A673 (cell line): Measurements from ENCODE around the gene DYNLT3. TPM values are rescaled to one million over a fixed set of nuclear protein-coding genes. Genes with fewer than 3 reads are reported as not detected.
A peak's percentile ranks its signal among the peaks of the same experiment; 100 is the strongest.

Source experiments
- BruUV-seq: library from RNA; stranded (reverse); fragments of 400-500 nt; replicated peaks from 2 replicates; lab custom pipeline; 2021; lab: Mats Ljungman, UMichigan
- CTCF ChIA-PET: fragments of 300-600 bp; sonication (Branson Sonifier 250); formaldehyde crosslinking; loops from one replicate; lab custom pipeline; 2022; ENCODE audit warnings: antibody characterized with exemption; lab: Charles Lee
- POLR2A ChIA-PET: fragments of 300-600 bp; sonication (Branson Sonifier 250); formaldehyde crosslinking; loops from one replicate; lab custom pipeline; 2022; ENCODE audit warnings: antibody characterized with exemption; ENCODE audit not compliant: low non-redundant PET; lab: Charles Lee
- DNase-seq: peaks from one replicate; pipeline ENCODE4 v3.0.0-alpha.2; 2015; ENCODE audit warnings: low spot score
- H3K27ac ChIP-seq: fragments of 200-600 bp; sonication (generic); 2 replicates; pipeline ENCODE4 v1.5.1; 2016; ENCODE audit warnings: mixed run types, low read depth, mild to moderate bottlenecking, mixed read lengths, antibody characterized with exemption, low read length; ENCODE audit not compliant: poor library complexity, severe bottlenecking
- H3K27me3 ChIP-seq: fragments of 200-600 bp; sonication (generic); replicated peaks from 2 replicates; pipeline ENCODE4 v1.6.1; 2017; ENCODE audit warnings: mixed run types, low read depth, mild to moderate bottlenecking, mixed read lengths, antibody characterized with exemption, low read length; ENCODE audit not compliant: insufficient read depth, poor library complexity
- H3K36me3 ChIP-seq: fragments of 200-600 bp; sonication (generic); 2 replicates; pipeline ENCODE4 v1.6.1; 2016; ENCODE audit warnings: mixed run types, mild to moderate bottlenecking, mixed read lengths, antibody characterized with exemption, low read length; ENCODE audit not compliant: insufficient read depth, poor library complexity, severe bottlenecking
- H3K4me1 ChIP-seq: fragments of 200-600 bp; sonication (generic); 2 replicates; pipeline ENCODE4 v1.6.1; 2017; ENCODE audit warnings: mixed run types, mild to moderate bottlenecking, mixed read lengths, antibody characterized with exemption, low read length; ENCODE audit not compliant: insufficient read depth, poor library complexity, severe bottlenecking
- H3K4me3 ChIP-seq: fragments of 200-600 bp; sonication (generic); 2 replicates; pipeline ENCODE4 v1.5.1; 2016; ENCODE audit warnings: low read depth, mixed run types, mild to moderate bottlenecking, mixed read lengths, low read length; ENCODE audit not compliant: poor library complexity, severe bottlenecking
- H3K9me3 ChIP-seq: fragments of 200-600 bp; sonication (generic); 2 replicates; pipeline ENCODE4 v1.6.1; 2016; ENCODE audit warnings: mixed run types, low read depth, mild to moderate bottlenecking, mixed read lengths, antibody characterized with exemption, low read length; ENCODE audit not compliant: poor library complexity, severe bottlenecking
- EZH2 ChIP-seq: fragments of 200-600 bp; sonication (generic); IDR thresholded peaks from 2 replicates; pipeline ENCODE4 v1.6.1; 2017; ENCODE audit warnings: borderline replicate concordance, low read depth, mild to moderate bottlenecking, mixed read lengths, antibody characterized with exemption, low read length; ENCODE audit not compliant: poor library complexity, severe bottlenecking
- intact Hi-C: fragments of 100-400 bp; cut with micrococcal nuclease; formaldehyde crosslinking; loops from one replicate; pipeline ENCODE4 v1.10.0; 2022; ENCODE audit not compliant: unreplicated experiment
- total RNA-seq: library from RNA; stranded (reverse); gene quantifications from 2 replicates; pipeline ENCODE4 v1.2.3, GENCODE V29; 2021
- TF ChIP-seq, protein P1 (sequence below): fragments of 300-800, 200-600 bp; sonication (generic); conservative IDR thresholded peaks from 2 replicates; pipeline ENCODE4 v1.5.1; 2017; ENCODE audit warnings: low read depth, mild to moderate bottlenecking, antibody characterized with exemption, low read length, moderate library complexity, mixed read lengths

The DYNLT3 gene
- total RNA-seq, 1 experiment from 2014 or later = 38.3 TPM

DNA sequence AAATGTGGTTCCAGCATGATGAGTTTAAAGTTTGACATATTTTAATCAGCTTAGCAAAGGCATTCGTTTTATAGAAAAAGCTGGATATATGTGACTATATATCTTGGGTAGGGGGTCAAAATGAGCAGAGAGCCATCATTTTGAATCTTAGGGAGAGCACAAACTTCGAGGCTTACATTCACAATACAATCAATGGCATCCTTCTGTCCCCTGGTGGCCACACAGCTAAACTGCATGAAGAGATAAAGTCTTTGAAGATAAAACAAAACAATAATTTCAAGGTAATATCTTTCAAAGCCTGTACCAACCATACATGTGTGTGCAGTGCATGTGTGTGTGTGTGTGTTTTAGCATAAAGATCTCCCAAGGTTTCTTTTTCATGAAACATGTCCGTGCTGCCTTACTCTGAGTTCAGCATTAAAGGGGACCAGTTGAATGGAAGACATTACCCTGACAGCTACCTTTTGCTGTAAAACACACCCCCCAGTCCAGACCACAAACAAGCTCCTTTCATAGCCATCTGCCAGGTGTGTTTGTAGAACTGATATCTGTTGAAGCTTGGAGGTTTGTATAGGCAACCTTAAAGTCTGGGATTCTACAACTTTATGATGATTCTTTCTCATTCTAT is 22.0 kb downstream of the DYNLT3 start:
- intact Hi-C loops = loop anchor here (1.0 kb wide), 1 partner anchor 80 kb away; no protein-coding TSS in a partner anchor
- ChIA-PET POLR2A (no interaction called here), CTCF (interaction anchor here (0.7 to 1.3 kb wide), 2 partner anchors 80 to 82 kb away, joined by 3 to 6 read pairs; no protein-coding TSS in a partner anchor)
- Histone ChIP-seq H3K36me3 (no peaks in the 10 kb centered on the region), H3K27me3 (no peaks in the 10 kb centered on the region), H3K4me1 (no peaks in the 10 kb centered on the region), H3K9me3 (no peaks in the 10 kb centered on the region), H3K4me3 (no peak overlapping the region), H3K27ac (no peak overlapping the region)
- BruUV-seq = no TSS peak
- DNase-seq = peak; percentile 56
- no peak for TF ChIP-seq EZH2
- TF ChIP-seq, protein P1, sequence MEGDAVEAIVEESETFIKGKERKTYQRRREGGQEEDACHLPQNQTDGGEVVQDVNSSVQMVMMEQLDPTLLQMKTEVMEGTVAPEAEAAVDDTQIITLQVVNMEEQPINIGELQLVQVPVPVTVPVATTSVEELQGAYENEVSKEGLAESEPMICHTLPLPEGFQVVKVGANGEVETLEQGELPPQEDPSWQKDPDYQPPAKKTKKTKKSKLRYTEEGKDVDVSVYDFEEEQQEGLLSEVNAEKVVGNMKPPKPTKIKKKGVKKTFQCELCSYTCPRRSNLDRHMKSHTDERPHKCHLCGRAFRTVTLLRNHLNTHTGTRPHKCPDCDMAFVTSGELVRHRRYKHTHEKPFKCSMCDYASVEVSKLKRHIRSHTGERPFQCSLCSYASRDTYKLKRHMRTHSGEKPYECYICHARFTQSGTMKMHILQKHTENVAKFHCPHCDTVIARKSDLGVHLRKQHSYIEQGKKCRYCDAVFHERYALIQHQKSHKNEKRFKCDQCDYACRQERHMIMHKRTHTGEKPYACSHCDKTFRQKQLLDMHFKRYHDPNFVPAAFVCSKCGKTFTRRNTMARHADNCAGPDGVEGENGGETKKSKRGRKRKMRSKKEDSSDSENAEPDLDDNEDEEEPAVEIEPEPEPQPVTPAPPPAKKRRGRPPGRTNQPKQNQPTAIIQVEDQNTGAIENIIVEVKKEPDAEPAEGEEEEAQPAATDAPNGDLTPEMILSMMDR = peak; percentile 89

DNA sequence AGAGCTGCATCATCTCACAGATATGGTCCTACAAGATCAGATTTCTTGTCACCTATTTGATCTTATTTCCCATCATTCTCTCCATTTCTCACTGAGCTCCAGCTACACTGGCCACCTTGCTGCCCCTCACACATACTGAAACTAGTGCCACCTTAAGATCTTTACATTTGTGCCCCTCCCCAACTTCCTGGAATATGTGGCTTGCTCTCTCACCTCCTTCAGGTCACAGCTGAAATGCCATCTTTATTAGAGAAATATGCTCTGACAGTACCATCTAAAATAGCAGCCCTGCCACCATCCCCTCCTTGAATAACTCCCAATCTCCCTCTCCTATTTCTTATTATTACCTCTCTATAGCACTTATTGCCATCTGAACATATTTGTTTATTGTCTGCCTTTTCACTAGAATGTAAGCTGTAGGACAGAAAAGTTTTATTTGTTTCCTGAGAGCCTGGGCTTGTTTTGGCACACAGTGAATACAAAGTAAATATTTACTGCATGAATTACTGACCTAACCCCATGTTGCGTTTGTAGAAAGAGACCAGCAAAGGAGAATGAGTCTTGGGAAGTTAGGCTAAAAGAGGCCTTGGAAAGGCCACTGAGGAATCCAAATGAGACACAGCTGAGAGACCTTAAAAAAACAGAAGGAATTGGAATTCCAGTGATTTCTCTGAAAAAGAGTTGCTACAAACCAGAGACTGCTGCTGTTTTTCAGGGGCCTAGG is 22.7 kb downstream of the DYNLT3 start:
- intact Hi-C loops = loop anchor here (1.0 to 5.0 kb wide), 2 partner anchors 79 to 317 kb away; no protein-coding TSS in a partner anchor

DNA sequence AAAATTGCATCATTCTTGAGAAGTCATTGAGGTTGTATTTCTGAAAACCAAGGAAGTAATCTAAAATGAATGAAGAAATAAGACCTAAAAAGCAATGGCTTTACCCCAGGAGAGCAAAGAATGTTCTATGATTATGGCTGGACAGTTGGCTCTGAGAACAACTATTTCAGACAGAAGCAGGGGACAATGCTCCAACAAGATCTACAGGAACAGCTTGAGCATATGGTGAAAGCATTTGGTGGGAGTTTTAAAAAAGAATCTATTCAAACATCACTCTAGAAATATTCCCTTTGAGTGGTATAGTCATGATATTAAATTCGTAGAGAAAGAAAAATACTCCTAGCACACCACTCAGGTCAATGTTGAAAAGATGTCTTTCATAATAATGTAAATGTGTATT is 26.7 kb downstream of the DYNLT3 start:
- CTCF ChIA-PET = no interaction called here
- Histone ChIP-seq H3K4me1 (no peaks in the 10 kb centered on the region), H3K4me3 (no peak overlapping the region), H3K27ac (no peak overlapping the region), H3K27me3 (no peaks in the 10 kb centered on the region), H3K36me3 (no peaks in the 10 kb centered on the region), H3K9me3 (no peaks in the 10 kb centered on the region)
- intact Hi-C loops = loop anchor here (5.0 kb wide), 1 partner anchor 313 kb away; no protein-coding TSS in a partner anchor
- POLR2A ChIA-PET = no interaction called here
- TF ChIP-seq EZH2 = no peak
- TF ChIP-seq, protein P1 = no peak
- DNase-seq = no peak
- no TSS peak for BruUV-seq

More for the DNA sequence above, 22.7 kb downstream of the DYNLT3 start:
- POLR2A ChIA-PET = no interaction called here
- Histone ChIP-seq H3K36me3 (no peaks in the 10 kb centered on the region), H3K9me3 (no peaks in the 10 kb centered on the region), H3K4me1 (no peaks in the 10 kb centered on the region), H3K27ac (no peak overlapping the region), H3K27me3 (no peaks in the 10 kb centered on the region), H3K4me3 (no peak overlapping the region)
- DNase-seq = no peak
- CTCF ChIA-PET = interaction anchor here (0.7 to 1.3 kb wide), 2 partner anchors 79 to 82 kb away, joined by 3 to 6 read pairs; no protein-coding TSS in a partner anchor
- TF ChIP-seq, protein P1 = no peak
- TF ChIP-seq EZH2 = no peak
- BruUV-seq = no TSS peak
